Fibroblast of lung (primary cell): ENCODE results near the gene LIN37.

Experiments
- EZH2 ChIP-seq: IDR thresholded peaks from 2 replicates; pipeline ENCODE4 v1.5.1; 2012; ENCODE audit warnings: low read length, control low read depth, mild to moderate bottlenecking; ENCODE audit errors: missing control alignments
- TF ChIP-seq, protein P1 (sequence below), 2 donors: IDR thresholded peaks in 1 of 2; conservative IDR thresholded peaks in 1 of 2; 1 replicate in 1 of 2; 2 replicates in 1 of 2; pipeline ENCODE4 v1.5.1; 2011 to 2012; ENCODE audit warnings: low read length in 2 of 2, control low read depth in 1 of 2, inconsistent platforms in 1 of 2, low read depth in 1 of 2, mild to moderate bottlenecking in 1 of 2

DNA sequence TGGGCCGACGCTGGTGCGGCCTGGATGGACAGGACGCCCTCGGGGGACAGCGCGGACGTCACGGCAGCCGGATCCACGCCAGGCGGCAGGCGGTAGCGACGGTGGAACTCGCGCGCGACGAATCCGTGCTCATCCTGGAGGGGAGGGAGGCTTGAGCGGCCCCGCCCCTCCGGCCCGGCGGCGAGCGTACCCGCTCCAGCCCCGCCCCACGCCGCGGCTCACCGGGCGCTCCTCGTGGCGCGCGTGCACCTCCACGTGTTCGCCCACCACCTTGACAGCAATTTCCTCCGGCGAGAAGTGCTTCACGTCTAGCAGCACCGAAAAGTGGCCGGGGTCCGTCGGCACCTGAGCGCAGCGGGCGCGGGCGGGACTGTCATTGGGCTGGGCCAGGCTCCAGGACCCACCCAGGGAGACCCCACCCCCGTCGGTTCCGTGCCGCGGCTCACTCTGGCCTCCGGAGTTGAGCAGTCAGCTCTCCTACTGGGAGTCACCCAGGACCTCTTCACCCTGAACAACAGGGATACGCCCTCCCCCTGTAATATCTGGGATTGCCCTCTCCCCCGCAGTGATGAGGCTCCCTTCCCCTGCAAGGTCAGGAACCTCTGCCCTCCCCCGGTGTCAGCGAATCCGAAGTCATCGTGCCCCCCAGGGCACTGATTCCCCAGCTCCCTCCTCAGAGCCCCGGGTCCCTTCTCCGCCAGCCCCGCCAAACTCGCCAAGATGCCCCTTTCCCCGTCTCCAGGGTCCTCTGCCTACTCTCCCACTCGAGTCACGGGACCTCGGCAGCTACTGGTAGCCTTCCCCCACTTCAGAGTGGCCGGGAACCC lies 7.4 kb downstream of the LIN37 start:
- TF ChIP-seq, protein P1, sequence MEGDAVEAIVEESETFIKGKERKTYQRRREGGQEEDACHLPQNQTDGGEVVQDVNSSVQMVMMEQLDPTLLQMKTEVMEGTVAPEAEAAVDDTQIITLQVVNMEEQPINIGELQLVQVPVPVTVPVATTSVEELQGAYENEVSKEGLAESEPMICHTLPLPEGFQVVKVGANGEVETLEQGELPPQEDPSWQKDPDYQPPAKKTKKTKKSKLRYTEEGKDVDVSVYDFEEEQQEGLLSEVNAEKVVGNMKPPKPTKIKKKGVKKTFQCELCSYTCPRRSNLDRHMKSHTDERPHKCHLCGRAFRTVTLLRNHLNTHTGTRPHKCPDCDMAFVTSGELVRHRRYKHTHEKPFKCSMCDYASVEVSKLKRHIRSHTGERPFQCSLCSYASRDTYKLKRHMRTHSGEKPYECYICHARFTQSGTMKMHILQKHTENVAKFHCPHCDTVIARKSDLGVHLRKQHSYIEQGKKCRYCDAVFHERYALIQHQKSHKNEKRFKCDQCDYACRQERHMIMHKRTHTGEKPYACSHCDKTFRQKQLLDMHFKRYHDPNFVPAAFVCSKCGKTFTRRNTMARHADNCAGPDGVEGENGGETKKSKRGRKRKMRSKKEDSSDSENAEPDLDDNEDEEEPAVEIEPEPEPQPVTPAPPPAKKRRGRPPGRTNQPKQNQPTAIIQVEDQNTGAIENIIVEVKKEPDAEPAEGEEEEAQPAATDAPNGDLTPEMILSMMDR (conservative IDR thresholded peaks at IDR 0.05 in 1 of 2, IDR thresholded peaks at IDR 0.05 in 1 of 2; ENCODE audit: low read depth in 1 of 2, low read length in 2 of 2) = no peak
- no peak for TF ChIP-seq EZH2
